H7 (cell line): Measurements from ENCODE around the gene NTMT1. TPM values are rescaled to one million over a fixed set of nuclear protein-coding genes. Genes with fewer than 3 reads are reported as not detected.

Experiments used
- DNase-seq: peaks from one replicate; pipeline ENCODE4 v3.0.0; 2012
- H3K27me3 ChIP-seq: 2 replicates; pipeline ENCODE4 v1.6.0; 2011; ENCODE audit warnings: mild to moderate bottlenecking, low read length; ENCODE audit not compliant: control insufficient read depth, insufficient read depth
- H3K36me3 ChIP-seq: replicated peaks from 2 replicates; pipeline ENCODE4 v1.5.1; 2011; ENCODE audit warnings: low read length; ENCODE audit not compliant: control insufficient read depth, insufficient read depth
- H3K4me3 ChIP-seq: 2 replicates; pipeline ENCODE4 v1.5.1; 2011; ENCODE audit warnings: low read depth, mild to moderate bottlenecking, control low read depth, low read length, moderate library complexity; ENCODE audit not compliant: insufficient read depth
- total RNA-seq: library from RNA; depleted of rRNA; stranded (reverse); fragments of >200 nt; shearing (Covaris generic); gene quantifications from 2 replicates; pipeline ENCODE4 v1.2.3, GENCODE V29; 2014

The NTMT1 gene
- total RNA-seq, 1 experiment from 2014 or later: 80.5 TPM

DNA sequence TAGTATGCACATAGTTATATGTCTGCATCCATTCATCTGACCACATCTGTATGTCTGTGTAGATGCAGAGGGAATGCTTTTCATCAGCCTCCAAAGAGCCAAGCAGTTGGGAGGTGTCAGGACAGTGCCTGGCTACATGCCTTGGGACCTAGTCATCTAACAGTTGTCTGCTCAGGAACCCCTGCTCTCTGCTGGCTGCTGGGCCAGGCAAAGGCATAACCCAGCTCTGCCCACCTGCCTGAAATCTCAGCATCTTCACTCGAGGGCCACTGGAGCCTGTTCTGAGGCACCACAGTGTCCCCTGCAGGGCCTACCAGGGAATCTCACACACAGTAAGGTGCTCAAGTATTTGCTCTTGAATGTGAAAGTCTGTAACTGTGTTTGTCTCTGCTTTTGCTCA lies 8.8 kb upstream of the NTMT1 start:
- peak; percentile 80 for DNase-seq
- peaks cover 26% of the 10 kb centered on the region for H3K27me3 ChIP-seq
- H3K36me3 ChIP-seq: no peaks in the 10 kb centered on the region
- H3K4me3 ChIP-seq: no peak overlapping the region

DNA sequence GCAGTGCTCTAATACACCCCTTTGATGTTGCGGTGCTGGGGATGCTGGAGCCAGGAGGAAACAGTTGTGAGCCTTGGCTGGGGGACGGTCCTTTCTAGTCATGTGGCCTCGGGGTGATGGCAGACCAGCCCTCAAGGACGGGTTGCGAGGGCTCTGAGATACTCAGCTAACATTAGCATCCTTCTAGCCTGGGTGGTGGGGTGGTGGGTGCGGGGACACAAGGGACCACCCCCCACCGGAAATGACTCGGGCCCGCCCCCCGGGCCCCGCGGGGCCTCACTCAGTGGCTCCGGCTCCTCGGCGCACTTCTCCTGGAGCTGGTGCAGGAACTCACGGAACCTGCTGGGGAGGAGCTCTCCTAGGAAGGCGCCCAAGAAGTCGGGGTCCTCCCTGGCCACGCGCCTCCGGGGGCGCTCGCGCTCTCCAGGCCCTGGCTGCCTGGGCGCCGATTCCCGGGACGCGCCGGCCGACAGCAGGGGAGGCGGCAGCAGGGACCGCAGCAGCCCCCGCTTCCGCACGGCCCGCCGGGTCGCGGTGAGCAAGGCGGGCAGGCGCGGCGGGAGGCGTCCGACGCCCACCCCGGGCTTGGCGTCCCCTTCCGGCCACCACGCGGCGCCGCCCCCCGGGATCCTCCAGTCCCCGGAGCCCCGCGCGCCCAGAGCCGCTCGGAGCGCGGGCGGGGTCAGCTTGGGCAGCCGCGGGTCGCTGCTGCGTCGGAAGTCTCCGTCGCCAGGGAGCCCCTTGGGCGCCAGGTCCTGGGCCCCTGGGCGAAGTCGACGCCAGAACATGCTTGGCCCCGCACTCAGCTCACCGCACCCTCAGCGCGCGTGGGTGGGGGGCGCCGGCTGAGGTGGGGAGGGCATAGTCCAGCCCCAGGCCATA lies 5.9 kb upstream of the NTMT1 start:
- H3K27me3 ChIP-seq: peaks cover 26% of the 10 kb centered on the region
- peak; percentile 86 for DNase-seq
- peak overlapping the region; percentile 49 for H3K4me3 ChIP-seq
- no peaks in the 10 kb centered on the region for H3K36me3 ChIP-seq

DNA sequence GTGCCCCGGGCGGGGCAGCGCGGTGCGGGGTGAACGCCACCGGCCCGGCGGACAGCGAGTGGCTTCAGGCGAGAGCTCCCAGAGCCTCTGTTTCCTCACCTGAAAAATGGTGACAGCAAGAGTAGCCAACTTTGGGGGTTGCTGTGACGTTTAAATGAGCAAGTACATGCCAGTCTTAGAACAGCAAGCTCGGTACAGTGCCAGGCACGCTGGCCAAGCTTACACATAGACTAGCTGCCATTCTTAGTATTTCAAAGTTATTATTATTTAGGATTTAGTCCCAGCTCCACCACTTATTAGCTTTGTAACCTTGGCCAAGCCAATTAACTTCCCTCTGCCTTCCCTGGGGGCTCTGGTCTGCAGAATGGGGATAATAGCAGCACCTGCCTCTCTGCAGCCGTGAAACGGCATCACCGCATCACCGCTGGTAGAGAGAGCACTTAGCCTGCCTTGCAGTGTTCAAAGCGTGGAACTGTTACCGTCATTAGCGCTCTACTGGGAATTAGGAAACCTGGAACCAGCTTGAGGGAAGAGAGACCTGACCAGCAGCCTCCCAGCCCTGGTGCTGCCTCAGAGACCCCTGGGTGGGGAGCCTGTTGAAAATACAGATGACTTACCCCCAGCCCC lies 5.2 kb upstream of the NTMT1 start, which contains the start of gene C9orf50:
C9orf50 (minus strand) TSS at position 433 of the 627 bp plus-strand sequence. CDS start 527 bp downstream, outside the sequence.
- Histone ChIP-seq H3K36me3 (no peaks in the 10 kb centered on the region), H3K27me3 (peaks cover 26% of the 10 kb centered on the region), H3K4me3 (peak within 1 kb of the TSS; percentile 49)
- DNase-seq: peak; percentile 71

DNA sequence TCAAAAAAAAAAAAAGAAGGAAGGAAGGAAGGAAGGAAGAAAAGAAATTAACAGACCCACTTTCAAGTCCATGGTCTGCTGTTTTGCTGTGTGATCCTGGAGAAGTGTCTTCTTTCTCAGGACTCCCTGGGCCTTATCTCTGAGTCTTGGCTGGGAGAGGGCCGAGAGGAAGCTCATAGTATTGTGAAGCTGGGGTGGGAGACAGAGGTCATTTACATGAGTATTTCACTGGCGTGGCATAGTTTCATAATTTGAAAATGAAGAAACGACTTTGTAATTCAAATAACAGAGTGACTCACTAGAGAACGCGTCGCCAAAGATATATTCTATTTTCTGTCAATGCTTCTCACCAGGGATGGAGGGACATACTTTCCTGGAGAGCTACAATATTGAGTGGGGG lies 2.6 kb upstream of the NTMT1 start:
- peaks cover 3% of the 10 kb centered on the region; the same call in 1 of the 2 replicates for H3K36me3 ChIP-seq
- peaks cover 26% of the 10 kb centered on the region for H3K27me3 ChIP-seq
- no peak for DNase-seq
- no peak overlapping the region for H3K4me3 ChIP-seq

DNA sequence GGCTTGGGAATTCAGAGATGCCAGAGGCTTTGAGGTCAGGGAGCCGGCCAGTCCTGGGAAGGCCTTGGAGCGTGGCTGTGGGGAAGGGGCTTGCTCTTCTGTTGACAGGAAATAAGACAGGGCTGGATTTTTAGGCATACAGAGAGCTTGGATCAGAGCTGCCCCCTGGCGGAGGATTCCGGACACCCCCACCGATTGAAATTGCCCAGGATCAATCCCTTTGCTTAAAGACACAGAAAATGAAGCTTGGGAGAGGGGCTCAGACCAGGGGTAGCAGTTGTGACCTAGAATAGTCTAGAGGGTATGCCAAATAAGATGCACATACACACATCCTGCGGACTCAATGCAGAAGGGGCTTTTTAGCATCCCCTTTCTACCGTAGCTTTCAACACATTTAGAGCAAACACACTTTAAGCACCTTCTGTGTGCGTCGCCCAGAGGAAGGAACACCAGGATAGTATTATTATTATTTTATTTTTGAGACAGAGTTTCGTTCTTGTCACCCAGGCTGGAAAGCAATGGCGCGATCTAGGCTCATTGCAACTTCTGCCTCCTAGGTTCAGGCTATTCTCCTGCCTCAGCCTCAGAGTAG lies 1.7 kb upstream of the NTMT1 start:
- peak; percentile 91 for DNase-seq
- Histone ChIP-seq H3K36me3 (peaks cover 3% of the 10 kb centered on the region; the same call in 1 of the 2 replicates), H3K4me3 (no peak overlapping the region), H3K27me3 (peaks cover 24% of the 10 kb centered on the region)

DNA sequence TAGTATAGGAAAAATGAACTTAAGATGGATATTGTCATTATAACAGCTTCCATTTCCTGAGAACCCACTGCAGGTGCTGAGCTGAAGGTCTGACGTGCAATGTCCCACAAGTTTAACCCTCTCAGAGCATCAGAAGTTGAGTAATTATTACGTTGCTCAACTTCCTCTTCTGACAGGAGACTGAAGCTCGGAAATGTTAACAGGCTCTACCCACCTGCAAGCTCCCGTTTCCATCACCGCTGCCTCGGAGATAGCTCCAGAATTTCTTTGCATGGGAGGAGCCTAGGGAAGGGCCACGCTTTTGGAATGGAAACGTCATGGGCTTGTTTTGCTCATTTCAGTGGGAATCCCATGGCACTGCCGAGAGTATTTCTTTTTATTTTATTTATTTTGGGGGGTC lies 1.0 kb upstream of the NTMT1 start:
- H3K4me3 ChIP-seq: peak overlapping the region; percentile 93; the same call in 1 of the 2 replicates
- peaks cover 3% of the 10 kb centered on the region; the same call in 1 of the 2 replicates for H3K36me3 ChIP-seq
- no peak for DNase-seq
- H3K27me3 ChIP-seq: peaks cover 17% of the 10 kb centered on the region

DNA sequence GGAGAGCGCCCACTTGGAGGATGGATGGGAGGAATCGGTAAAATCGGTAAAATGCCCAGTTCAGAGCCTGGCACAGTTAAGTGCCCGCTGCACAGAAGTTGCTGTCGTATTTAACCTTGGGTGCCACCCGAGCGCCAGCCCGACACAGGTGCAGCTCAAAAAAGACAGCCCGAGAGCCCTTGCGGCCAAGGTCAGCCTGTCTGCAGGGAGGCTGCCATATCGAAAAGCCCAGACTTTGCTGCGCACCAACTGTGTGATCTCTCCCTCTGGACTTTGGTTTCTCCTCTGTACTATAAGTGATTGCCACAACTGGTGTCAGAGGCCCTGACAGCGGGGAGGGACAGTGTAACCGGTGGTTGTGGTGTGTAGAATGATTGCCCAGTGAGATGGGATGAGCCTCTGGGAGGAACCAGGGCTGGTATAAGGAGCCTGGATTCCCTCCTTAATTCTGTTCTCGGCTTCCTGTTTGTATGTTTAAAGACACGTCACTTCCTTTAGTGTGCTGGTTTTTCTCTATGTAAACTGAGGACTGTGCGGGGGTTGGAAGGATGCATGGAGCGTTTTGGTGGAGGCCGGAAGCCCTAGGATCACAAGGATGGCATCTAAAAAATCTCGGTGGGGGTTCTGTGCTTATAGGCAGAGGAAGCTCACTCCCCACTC lies 792 bp downstream of the NTMT1 start:
- peaks cover 3% of the 10 kb centered on the region for H3K36me3 ChIP-seq

DNA sequence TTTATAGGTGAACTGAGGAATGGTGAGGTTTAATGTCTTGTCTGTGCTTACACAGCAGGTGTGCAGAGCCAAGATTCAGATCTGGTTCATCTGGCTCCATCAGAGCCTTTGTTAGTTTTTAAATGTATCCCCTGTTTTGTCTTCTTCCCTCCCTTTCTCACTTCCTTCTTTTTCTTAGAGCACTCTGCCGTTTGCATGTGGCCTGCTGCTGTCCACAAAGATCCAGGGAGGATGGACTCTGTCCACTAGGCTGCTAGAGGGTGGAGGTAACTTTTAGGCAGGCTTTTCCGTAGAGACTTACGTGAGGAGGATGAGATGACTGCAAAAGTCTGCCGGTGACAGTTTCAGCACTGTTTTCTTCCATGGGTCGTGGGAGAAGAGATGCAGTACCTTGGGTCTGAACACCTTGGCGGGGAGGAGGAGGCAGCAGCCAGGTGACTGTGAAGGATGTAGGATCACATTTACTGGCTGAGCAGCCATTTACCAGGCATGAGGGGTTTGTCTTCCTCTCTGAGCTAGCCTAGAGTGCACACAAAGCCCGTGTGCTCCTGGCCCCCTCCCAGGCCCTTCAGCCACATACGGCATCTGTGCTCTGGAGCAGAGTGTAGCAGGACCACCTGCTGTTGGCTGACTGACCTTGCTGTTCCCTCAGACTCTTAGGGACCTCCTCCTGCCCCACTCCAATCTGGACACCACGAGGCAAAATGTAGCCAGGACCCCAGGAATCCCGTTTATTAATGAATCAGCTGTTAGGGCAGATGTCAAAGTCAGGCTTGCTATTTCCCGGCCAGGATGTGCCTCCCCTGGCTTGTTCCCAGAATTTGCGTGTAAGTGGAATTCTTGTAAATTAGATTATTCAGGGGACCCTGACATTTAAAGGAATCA lies 1.8 kb downstream of the NTMT1 start:
- Histone ChIP-seq H3K27me3 (no peaks in the 10 kb centered on the region), H3K36me3 (peaks cover 5% of the 10 kb centered on the region), H3K4me3 (no peak overlapping the region; the same call in 1 of the 2 replicates)
- no peak for DNase-seq

More for the DNA sequence above, 792 bp downstream of the NTMT1 start:
- H3K27me3 ChIP-seq: no peaks in the 10 kb centered on the region
- peak; percentile 58 for DNase-seq
- peak overlapping the region; percentile 93 for H3K4me3 ChIP-seq

DNA sequence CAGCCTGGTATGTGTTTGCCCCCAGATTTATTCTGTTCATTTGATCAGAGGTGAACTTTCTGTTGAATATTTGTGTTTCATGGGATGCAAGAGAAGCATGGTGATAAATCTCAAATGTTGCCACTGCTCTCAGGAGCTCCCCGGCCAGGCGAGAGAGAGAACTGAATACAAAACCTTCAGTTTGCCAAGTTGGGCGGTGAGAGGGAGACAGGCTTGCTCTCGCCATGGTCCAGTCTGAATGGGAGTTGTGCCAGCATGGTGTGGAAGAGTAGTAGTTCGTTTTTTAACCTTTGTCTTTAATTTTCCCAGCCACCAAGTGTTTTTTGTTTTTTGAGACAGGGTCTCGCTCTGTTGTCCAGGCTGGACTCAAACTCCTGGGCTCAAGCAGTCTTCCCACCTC lies 2.7 kb downstream of the NTMT1 start:
- H3K4me3 ChIP-seq: no peak overlapping the region
- no peak for DNase-seq
- H3K36me3 ChIP-seq: peaks cover 9% of the 10 kb centered on the region
- H3K27me3 ChIP-seq: no peaks in the 10 kb centered on the region

DNA sequence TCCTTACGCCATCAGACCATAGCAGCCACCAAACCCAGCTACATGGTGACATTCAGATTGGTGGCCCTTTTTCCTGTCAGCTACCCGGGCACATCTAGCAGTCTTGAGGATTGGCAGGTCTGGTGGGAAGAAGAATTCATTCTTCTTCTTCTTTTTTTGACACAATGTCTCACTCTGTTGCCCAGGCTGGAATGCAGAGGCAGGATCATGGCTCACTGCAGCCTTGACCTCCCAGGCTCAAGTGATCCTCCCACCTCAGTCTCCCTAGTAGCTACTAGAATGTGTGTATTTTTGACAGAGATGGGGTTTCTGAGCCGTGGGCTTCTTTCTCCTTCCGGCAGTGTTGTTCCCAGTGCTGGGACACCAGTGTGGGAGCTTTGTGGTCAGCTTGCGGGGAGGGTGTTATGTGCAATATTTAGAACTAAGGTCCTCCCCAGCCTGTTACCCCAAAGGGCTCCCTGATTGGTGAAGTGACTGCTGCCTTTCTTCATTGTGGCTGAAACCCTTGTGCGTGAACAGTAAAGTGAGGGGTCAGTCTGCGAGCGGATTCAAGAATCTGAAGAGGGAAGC lies 3.4 kb downstream of the NTMT1 start:
- DNase-seq: no peak
- Histone ChIP-seq H3K36me3 (peaks cover 11% of the 10 kb centered on the region), H3K4me3 (no peak overlapping the region), H3K27me3 (no peaks in the 10 kb centered on the region)

DNA sequence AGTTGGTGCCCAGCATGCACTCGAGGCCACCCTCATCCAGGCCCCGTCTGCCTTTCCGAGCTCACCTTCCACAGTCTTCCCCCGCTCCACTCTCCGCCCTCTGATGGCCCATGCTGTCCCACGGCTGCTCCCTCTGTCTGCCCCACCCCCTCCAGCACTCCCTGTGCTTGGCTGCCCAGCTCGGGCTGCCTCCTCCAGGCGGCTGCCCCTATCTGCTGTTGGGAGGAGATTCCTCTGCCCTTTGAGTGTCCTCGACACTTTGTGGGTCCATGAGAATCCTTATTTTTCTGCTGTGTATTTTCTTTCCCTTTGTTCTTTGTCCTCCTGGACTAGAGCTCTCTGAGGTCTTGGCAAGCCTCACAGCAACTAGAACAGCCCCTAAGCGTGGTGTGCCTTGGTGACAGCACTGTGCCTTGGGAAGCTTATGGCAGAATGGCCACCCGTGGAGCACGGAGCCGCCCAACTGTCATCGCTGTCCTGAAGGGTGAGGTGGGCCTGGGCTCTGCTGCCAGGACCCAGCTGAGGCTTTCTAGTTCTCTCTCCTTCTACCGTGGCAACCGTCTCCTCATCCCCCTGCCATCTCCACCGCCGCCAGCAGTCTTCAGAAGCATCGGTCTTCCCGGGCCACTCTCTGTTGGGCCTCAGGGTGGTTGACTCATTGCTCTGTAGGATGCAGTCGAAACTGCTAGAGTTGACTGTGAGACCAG lies 5.2 kb downstream of the NTMT1 start:
- Histone ChIP-seq H3K27me3 (no peaks in the 10 kb centered on the region), H3K36me3 (peaks cover 18% of the 10 kb centered on the region), H3K4me3 (no peak overlapping the region)
- DNase-seq: peak; percentile 65

DNA sequence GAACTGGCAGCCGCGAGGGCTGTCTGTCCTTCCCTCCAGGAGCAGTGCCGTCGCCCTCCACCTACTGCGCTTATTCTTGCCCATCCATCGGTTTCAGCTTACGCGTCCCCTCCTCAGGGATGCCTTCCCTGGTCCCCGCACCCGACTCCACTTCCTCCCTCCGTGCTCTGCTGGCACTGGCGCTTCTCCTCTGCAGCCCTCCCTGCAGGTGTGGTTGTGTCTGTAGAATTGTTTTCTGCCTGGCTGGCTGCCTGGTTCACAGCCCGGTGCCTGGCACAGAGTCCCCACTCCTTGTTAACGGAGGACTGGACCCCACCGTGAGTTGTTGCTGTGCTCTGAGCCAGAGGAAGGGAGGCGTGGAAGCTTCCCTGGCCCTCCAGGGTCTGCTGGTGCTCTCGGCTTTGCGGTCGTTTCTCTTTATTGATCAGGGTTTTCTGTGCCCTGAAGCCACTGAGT lies 5.7 kb downstream of the NTMT1 start:
- no peak for DNase-seq
- no peaks in the 10 kb centered on the region for H3K27me3 ChIP-seq
- no peak overlapping the region for H3K4me3 ChIP-seq
- peaks cover 18% of the 10 kb centered on the region for H3K36me3 ChIP-seq

DNA sequence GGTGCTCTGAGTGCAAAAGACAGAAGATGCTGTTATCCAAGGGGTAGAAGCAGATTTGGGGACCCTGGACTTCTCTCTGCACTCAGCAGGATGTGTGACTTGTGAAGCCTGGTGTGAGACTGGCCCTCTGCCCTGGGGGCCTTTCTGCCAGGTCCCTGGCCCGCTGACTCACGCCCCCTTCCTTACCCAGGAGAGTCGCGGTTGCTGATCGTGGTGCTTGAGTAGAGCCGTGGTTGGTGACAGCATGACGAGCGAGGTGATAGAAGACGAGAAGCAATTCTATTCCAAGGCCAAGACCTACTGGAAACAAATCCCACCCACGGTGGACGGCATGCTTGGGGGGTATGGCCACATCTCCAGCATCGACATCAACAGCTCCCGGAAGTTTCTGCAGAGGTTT lies 6.5 kb downstream of the NTMT1 start:
- no peak overlapping the region for H3K4me3 ChIP-seq
- no peaks in the 10 kb centered on the region for H3K27me3 ChIP-seq
- H3K36me3 ChIP-seq: peaks cover 24% of the 10 kb centered on the region
- no peak for DNase-seq
